ENCODE measurements around the gene SMCO3. TPM values are rescaled to one million over a fixed set of nuclear protein-coding genes. Genes with fewer than 3 reads are reported as not detected.

Gene SMCO3
- total and polyA plus RNA-seq, 2 experiments from 2014 or later, result 1.4 to 3.2 TPM

GRCh38 chr12:14772946-14773345 is 41.0 kb downstream of the SMCO3 start:
- peaks cover 22% of the 10 kb centered on the region for H4K20me1 ChIP-seq (ENCODE audit: insufficient read depth, poor library complexity, severe bottlenecking)
- peak overlapping the region; percentile 73 for H3K4me2 ChIP-seq
- 44% methylated on average over 5 of the region's 5 CpGs for WGBS (ENCODE audit: low lambda C conversion rate, missing lambda C conversion rate)
- TF ChIP-seq CTCF (IDR thresholded peaks at IDR 0.05; ENCODE audit: poor library complexity) (no peak), EZH2phosphoT487 (IDR thresholded peaks at IDR 0.05; ENCODE audit: low read depth, severe bottlenecking, unreplicated experiment) (no peak), EZH2 (IDR thresholded peaks at IDR 0.05; ENCODE audit: borderline replicate concordance) (no peak)
- H3K27me3 ChIP-seq, result no peaks in the 10 kb centered on the region
- H3K27ac ChIP-seq, result peak overlapping the region; percentile 94
- no peaks in the 10 kb centered on the region for H3K36me3 ChIP-seq (replicated peaks; ENCODE audit: insufficient read depth, low read depth)
- H3K9me3 ChIP-seq (ENCODE audit: low read depth), result no peaks in the 10 kb centered on the region
- H3K79me2 ChIP-seq, result peaks cover 66% of the 10 kb centered on the region
- peaks cover 31% of the 10 kb centered on the region for H3K4me1 ChIP-seq (ENCODE audit: insufficient read depth)
- H3K4me3 ChIP-seq, result peak overlapping the region; percentile 45
- DNase-seq (ENCODE audit: low spot score), result no peak
- H2AFZ ChIP-seq, result no peak overlapping the region
- H3K9me2 ChIP-seq (replicated peaks; ENCODE audit: insufficient read depth), result no peaks in the 10 kb centered on the region

- Histone ChIP-seq H2AFZ (peak overlapping the region; percentile 15), H3K27ac (peak overlapping the region; percentile 90)
Observed at GRCh38 chr12:14771651-14772137, 42.3 kb downstream of the SMCO3 start.

GRCh38 chr12:14770496-14771461 is 43.2 kb downstream of the SMCO3 start:
- peak; percentile 96 for DNase-seq (ENCODE audit: low spot score)
- Histone ChIP-seq H3K27ac (peak overlapping the region; percentile 90), H3K27me3 (no peaks in the 10 kb centered on the region), H3K79me2 (peaks cover 71% of the 10 kb centered on the region), H3K4me3 (peak overlapping the region; percentile 60), H4K20me1 (ENCODE audit: insufficient read depth, poor library complexity, severe bottlenecking) (peaks cover 30% of the 10 kb centered on the region), H3K4me1 (ENCODE audit: insufficient read depth) (peaks cover 14% of the 10 kb centered on the region), H3K36me3 (replicated peaks; ENCODE audit: insufficient read depth, low read depth) (no peaks in the 10 kb centered on the region), H3K9me3 (ENCODE audit: low read depth) (no peaks in the 10 kb centered on the region), H3K9me2 (replicated peaks; ENCODE audit: insufficient read depth) (no peaks in the 10 kb centered on the region), H3K4me2 (peak overlapping the region; percentile 73), H2AFZ (peak overlapping the region; percentile 15)
- TF ChIP-seq EZH2 (IDR thresholded peaks at IDR 0.05; ENCODE audit: borderline replicate concordance) (no peak), EZH2phosphoT487 (IDR thresholded peaks at IDR 0.05; ENCODE audit: low read depth, severe bottlenecking, unreplicated experiment) (no peak), CTCF (IDR thresholded peaks at IDR 0.05; ENCODE audit: poor library complexity) (no peak)
- 2% methylated on average over 56 of the region's 56 CpGs for WGBS (ENCODE audit: low lambda C conversion rate, missing lambda C conversion rate)

More at GRCh38 chr12:14771651-14772137, 42.3 kb downstream of the SMCO3 start:
- Histone ChIP-seq H3K4me1 (ENCODE audit: insufficient read depth) (peaks cover 24% of the 10 kb centered on the region), H3K9me3 (ENCODE audit: low read depth) (no peaks in the 10 kb centered on the region), H4K20me1 (ENCODE audit: insufficient read depth, poor library complexity, severe bottlenecking) (peaks cover 30% of the 10 kb centered on the region), H3K27me3 (no peaks in the 10 kb centered on the region), H3K4me3 (peak overlapping the region; percentile 27), H3K79me2 (peaks cover 71% of the 10 kb centered on the region), H3K4me2 (peak overlapping the region; percentile 73), H3K9me2 (replicated peaks; ENCODE audit: insufficient read depth) (no peaks in the 10 kb centered on the region), H3K36me3 (replicated peaks; ENCODE audit: insufficient read depth, low read depth) (no peaks in the 10 kb centered on the region)
- WGBS (ENCODE audit: low lambda C conversion rate, missing lambda C conversion rate), result 11% methylated on average over 4 of the region's 6 CpGs
- DNase-seq (ENCODE audit: low spot score), result no peak
- no peak for TF ChIP-seq EZH2phosphoT487 (IDR thresholded peaks at IDR 0.05; ENCODE audit: low read depth, severe bottlenecking, unreplicated experiment)
- TF ChIP-seq CTCF (IDR thresholded peaks at IDR 0.05; ENCODE audit: poor library complexity), result no peak
- TF ChIP-seq EZH2 (IDR thresholded peaks at IDR 0.05; ENCODE audit: borderline replicate concordance), result no peak
